Measurements from ENCODE around the gene ALG14.

ALG14 gene

DNA sequence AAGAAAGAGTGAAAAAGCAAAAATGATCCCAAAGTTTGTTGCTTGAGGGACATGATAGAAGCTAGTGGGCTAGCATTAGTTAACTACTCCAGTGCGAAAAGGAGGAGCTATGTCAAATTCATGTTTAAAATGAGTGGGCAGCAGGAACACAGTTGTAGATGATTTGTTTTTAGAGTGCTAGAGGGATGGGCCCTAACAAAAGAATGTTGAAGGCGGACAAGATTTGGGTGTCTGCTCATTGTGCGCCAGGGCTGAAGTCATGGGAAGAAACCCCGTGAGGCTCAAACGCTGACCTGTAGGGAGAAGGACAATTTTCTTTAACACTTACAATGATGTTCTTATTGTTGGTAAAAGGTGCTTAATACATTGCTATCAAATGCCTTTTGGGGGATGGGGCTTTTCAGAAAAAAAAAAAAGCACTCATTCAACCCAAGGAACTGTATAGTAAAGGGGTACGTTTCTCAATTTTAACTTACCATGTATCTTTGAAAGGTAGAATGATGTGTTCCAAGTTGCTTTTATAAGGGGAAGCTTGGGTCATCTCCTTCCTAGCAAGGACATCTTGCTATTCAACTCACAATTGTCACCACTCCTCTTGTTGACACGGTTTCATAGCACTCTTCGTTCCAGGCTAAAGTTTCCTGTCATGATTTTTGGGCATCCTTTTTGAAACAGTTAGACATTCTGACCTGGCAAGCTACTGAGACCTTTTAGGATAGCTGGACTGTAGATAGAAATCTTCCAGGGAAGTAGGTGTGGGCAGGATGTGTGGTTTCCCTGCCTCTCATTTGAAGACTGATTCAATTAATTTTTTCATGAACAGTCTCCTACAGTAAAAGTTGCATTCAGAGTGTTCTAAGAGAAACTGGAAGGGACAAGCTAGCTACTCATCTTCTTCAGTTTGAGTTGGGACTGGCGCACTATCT lies 92.8 kb downstream of the ALG14 start:
- no peak for DNase-seq

DNA sequence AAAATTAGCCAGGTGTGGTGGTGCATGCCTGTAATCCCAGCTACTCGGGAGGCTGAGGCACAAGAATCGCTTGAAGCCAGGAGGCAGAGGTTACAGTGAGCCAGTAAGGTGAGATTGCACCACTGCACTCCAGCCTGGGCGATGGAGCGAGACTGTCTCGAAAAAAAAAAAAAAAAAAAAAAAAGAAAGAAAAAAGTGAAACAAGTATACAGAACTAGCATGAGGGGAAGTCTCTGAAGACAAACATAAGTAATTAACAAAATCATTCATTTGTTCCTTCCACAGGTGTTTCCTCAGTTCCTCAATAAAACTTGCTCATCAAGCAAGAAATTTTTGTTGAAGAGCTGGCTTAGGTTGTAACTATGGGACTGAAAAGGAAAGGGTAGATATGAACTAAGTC lies 93.6 kb downstream of the ALG14 start:
- no peak for DNase-seq

DNA sequence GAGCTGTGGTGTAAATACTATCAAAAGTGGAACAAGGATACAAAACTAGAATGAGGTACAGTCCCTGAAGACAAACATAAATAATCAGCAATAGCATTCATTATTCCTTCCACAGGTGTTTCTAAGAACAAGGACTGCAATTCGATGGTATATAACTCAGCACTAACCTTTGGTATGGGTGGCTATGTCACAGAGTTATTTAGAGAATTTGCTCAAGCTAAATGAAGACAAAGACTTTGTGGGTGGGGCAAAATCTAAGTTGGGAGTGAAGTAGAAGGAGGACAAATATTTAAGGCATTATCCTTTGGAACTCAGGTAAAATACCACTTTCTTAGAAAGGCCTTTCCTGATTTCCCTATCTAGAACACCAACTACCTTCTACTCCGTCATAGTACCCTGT lies 94.3 kb downstream of the ALG14 start:
- DNase-seq, result no peak

DNA sequence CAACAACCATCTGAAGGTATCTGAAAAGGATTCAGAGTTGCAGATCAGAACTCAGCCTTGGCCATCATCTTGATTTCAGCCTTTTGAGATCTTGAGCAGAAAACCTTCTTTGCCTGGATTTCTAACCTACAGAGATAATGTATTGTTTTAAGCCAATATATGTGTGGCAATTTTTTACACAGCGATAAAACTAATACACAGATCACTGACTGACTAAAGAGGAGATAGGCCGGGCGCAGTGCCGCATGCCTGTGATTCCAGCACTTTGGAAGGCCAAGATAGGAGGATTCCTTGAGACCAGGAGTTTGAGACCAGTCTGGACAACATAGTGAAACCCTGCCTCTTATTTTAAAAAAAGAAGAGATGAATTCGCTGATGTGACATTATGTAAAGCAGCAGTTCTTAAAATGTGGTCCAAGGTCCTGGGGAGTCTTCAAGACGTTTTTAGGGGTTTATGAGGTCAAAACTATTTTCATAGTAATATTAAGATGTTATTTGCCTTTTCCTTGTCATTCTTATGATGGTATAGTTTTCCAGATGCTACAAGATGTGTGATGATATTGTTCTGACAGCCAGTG lies 95.7 kb downstream of the ALG14 start:
- no peak for DNase-seq

DNA sequence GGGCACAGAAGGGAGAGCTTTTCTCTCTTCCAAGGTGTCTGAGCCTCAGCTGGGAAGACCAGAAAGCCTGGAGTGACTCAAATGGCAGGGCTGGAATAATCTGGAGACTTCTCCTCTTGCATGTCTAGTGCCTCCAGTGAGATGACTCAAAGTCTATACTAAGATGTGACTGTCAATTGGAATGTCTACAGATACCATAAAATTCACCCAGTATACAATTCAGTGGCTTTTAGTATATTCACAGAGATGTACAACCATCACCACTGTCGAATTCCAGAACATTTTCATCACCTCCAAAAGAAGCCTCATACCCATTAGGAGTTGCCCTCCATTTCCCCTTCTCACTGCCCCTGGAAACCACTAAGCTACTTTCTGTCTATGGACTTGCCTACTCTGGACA lies 97.9 kb downstream of the ALG14 start:
- no peak for DNase-seq

DNA sequence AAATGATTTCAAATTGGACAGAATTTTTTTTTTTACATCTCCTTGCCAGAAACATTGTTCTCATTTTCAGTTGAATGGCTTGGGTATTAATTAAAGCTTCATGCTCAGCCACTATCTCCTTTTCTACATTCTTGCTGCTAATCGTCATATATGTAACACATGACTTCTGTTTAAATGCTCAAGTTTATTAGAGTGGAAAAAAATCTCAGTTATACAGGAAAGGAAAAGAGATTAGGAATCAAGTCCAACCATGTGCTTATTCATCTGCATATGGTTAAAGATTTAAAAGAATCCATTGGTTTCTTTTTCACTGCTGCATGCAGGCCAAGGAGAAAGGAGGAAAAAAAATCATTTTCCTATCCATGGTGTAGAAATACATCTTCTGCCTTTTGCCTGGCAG lies 98.5 kb downstream of the ALG14 start:
- DNase-seq, result no peak

DNA sequence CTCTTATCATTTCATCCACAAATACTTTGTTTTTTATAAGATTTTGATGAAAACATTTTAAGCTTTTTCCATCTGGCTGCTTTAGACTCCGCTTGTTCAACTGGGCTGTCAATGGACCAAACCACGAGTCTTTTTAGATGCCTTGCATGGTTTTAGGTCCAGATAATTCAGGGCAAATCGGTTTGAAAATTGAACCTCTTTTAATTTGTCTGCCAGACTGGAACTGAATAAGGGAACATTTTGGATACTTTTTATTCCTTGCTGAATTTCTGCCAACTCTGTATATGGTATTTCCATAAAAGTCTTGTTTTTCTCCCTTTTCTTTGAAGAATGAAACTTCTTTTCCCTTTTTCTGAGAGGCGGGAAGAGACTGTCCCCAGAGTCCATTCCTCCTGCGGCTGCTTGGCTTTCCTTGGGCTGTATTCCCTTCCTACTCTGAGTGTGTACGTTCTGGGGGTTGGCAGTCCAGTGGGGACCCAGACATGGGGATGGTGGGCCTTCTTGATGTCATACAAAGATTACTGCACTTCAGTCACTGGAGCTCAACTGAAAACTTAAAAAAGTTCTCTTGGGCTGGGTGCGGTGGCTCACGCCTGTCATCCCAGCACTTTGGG lies 99.3 kb downstream of the ALG14 start:
- no peak for DNase-seq

DNA sequence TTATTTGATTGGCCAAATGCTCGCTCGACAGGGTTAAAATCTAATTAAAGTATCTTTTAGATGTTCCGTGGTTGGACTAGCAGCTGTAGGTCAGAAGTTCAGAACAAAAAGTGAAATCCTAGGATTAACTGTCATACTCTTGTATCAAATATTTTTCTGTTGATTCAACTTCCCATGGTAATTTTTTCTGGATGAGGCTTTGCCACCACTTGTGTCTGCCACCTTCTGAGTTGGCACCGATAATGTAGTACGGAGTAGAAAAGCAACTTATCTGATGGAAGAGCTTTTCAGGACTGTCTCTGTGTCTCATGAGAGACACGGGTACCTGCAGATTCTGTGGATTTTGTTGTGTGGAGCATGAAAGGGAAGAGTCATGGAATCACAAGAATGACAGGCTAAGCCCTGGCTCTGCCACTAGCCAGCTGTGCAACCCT lies 101.2 kb downstream of the ALG14 start:
- no peak for DNase-seq

DNA sequence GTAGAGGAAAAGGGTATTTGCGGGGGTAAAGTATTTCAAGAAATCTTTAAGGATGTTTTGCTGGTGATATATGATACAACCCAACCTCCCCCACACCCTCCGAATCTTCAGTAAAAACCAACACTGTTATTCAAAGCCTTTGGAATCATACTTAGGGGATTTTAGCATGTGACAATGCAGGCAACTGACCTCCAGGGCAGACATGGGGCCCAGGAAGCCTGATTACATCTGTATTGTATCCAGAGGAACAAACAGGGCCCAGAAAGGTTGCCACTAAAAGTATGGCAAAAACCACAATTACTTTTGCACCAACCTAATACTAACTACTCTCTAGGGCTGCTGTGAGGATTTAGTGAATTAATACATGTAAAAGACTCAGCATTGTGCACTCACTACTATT lies 102.0 kb downstream of the ALG14 start:
- DNase-seq, result no peak

DNA sequence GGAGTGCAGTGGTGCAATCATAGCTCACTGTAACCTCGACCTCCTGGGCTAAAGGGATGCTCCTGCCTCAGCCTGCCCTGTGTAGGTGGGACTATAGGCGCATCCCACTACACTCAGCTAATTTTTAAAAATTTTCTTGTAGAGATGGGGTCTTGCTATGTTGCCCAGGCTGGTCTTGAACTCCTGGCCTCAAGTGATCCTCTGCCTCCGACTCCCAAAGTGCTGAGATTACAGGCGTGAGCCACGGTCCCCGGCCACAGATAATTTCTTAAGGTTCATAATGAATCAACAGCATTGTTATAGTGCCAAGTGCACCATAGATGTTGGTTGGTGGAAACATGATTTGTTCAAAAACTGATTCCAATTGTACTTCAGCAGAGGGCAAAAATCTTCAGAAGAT lies 103.6 kb downstream of the ALG14 start:
- no peak for DNase-seq

DNA sequence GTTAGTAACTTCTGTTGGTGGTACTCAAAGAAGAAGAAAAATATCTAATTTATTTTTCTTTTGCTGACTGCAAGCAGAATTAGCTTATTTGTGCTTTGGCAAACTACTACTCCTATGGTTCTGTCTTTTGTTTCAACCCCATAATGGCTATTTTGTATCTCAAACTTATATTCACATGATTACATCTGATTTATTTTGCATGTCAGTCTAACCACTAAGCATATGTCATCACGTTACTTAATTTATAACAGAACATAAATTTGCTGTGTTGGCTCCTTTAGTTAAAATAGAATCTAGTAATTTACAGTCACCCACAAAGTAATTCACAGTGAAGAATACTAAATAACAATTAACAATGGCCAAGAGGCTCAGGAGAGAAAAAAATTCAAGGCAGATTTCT lies 106.7 kb downstream of the ALG14 start:
- DNase-seq, result no peak

DNA sequence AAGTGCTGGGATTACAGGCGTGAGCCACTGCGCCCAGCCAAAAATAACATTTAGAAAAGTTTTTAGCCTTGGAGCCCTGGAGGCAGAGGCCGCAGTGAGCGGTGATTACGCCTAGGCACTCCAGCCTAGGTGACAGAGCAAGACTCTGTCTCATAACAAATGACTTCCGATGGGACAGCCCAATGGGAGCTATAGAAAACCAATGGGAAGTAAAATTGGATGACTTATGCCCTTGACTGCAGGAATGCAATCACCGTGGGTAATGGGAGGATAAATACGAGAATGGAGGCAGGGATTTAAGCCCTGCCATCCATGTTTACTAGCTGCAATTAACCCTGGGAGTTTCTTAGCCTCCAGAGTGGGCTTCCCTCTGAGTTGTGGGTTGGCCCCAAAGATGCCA lies 108.9 kb downstream of the ALG14 start:
- DNase-seq, result no peak

DNA sequence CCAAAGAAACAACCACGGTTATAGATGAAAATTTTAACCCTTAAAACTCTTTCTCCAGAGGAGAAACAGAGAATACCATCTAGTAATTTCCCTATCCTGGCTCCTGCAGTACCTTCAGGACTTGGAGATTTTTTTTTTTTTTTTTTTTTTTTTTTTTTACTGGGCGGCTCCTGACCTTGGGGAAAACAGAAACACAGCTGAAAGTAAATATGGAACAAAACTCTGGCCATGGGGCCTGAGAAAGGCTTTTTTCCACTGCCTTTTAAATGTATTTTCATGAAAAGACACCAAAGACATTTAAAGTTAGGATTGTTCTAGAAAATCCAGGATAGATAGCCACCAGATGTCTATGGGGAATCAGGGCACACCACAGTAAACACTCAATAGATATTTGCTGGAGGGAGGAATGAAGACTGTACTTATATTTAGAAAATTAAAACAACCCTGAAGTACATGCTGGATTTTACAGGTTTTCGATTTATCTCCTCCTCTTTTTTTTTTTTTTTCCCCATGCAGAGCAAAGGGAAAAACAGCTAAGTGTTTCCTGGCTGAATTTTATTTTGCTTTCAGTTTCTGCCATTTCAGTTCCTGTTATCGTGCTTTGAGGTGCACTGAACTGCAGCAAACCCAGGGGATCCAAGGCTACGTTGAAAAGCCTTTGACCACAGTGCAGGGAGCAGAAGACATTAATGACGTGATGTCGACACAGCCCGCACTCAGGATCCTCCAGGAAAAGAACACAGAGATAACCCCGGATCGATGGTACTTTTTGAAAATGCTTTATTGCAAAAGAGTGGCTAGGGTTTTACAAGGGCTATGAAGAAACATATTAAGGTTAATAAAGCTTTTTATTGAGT lies 110.1 kb downstream of the ALG14 start:
- no peak for DNase-seq

DNA sequence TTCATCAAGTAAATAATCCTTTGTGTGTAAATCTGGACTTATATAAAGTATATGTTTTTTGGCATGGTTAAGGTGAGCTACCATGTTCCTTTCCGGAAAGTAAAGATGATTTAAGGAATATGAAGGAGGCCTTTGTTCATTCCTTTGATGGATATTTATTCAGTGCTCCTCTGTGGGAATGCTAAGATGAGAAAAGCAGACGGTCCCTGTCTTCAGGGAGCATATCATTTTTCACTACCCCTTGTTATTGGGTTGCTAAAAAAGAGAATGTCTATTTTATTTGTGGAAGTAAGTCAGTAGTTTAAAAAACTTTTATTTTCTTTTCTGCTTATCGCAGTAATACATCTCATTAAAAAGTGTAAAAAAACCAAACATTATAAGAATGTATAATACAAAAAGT lies 110.8 kb downstream of the ALG14 start:
- DNase-seq, result no peak

DNA sequence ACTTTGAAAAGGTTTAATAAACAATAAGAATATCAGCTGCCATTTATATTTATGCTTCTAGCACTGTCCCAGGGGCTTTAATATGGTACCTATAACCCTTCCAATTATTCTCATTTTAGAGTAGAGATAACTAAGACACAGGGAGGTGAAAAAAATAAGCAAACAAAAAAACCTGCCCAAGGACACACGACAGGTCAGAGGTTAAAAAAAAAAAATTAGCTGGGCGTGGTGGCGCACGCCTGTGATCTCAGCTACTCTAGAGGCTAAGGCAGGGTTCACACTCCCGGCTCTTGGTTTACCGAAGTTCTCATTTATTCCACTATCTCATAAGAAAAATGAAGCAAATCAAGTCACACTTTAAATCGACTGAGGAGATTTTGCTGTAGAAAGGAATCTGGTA lies 111.2 kb downstream of the ALG14 start:
- no peak for DNase-seq

DNA sequence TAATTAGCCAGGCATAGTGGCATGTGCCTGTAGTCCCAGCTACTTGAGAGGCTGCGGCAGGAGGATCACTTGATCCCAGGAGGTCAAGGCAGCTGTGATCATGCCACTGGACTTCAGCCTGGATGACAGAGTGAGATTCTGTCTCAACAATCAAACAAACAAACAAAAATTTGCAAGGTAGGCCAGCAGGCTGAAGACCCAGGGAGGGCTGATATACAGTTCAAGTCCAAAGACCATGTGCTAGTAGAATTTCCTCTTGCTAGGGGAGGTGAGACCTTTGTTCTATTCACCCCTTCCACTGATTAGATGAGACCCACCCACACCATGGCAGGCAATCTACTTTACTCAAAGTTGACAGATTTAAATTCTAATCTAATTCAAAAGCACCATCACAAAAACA lies 114.7 kb downstream of the ALG14 start:
- DNase-seq, result no peak

DNA sequence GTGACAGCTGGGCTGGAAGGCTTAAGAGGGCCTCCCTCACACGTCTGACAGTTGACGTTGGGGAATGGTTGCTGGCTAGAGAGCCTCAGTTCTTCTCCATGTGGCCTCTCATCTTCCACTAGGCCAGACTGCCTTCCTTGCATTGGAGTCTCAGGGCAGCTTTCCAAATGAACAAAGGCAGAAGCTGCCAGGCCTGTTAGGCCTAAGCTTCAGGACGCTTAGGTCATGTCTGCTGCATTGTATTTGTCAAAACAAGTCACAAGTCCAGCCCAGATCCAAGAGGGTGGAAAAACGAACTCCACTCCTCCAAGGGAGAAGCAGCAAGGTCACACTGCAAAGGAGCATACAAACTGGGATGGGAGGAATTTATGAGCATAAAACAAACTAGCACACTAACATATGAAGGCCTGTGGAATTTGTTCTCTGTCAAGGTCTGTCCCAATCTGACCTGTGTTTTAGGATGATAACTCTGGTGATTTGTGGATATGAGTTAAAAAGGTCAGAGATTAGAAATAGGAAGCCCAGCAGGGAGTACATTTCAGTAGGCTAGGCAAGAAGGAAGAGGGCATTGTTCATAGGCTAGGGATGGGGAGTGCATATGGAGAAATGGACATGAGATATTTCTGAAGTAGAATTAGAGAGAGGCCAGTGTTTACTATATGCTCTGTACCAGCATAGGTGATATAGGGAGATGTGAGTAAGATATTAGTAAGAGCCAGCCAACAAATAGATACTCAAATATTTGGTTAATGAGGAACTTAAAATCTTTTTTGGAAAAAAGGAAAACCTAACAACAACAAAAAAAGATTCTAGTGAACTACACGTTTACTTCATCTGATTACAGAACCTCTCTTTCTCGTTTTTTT lies 116.8 kb downstream of the ALG14 start:
- DNase-seq, result no peak

DNA sequence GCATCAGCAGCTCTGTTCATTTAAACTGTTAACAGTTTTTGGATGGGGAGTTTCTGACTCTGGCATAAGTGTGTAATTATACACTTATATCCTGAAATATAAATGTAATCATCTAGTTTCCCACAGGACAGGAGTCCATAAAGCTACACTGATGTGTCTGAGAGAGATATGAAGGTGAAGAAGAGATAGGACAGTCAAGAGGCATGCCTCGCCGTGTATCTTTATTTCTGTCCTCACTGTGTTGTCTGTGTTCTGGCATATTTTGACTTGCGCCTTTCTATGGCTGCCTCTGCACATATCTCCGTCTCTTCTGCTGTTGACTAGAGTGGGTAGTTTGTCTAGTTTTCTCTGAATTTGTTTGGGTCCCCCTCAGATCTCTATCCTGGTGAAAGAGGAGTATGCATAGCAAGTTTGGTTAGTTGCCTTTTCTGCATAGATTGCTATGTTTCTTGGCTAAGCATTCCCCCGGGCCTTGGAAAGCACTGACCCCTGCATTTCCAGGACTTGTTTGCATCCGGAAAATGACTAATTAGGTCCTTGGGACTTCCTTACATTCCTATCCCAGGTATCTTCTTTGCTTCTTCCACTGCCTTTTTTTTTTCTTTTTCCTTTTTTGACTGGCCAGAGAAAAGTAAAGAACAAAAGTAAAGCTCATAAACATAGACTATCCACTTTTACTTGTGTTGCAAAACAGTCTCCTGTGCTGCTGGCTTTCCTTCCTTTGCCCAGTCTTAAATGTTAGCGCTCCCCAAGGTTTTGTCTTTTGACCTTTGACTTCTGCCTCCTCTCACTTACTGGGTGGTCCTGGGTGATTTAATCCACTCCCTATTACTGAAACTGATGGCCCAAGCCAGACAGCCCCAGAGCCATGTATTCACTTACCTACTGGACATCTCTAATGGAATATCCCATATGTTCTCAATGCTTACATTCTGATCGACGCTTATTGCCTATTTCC lies 118.2 kb downstream of the ALG14 start:
- DNase-seq, result no peak

DNA sequence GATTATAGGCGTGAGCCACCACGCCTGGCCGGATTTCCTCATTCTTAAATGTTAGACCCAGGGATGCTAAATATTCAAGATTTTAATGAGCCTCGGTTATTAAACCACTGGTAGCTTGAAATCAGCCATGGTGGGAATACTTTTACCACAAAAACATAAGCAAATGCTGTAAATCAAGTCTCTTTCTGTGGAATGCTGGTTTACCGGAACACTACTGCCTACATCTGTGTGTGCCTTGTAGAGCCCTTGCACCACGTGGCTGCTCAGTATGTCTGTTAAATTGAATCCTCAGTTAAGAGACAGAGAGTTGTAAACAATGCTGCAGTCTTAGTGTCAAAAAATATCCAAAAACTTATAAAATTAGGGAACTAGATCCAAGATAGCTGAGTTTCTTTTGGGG lies 119.0 kb downstream of the ALG14 start:
- no peak for DNase-seq

DNA sequence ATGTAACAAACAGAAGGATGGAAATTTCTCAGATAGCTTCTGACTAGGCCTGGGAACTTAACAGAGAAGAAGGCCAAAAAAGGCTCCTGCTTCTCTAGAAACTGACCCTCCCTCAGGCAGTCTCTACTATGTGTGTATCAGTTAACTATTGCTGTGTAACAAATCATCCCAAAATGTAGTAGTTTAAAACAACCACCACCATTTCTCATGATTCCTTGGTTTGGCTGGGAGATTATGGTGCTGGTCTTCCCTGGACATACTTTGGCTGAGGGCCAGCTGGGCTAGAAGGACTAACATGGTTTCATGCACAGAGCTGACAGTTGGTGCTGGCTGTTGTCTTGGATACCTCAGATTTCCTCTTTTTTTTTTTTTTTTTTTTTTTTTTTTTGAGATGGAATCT lies 119.6 kb downstream of the ALG14 start:
- no peak for DNase-seq

DNA sequence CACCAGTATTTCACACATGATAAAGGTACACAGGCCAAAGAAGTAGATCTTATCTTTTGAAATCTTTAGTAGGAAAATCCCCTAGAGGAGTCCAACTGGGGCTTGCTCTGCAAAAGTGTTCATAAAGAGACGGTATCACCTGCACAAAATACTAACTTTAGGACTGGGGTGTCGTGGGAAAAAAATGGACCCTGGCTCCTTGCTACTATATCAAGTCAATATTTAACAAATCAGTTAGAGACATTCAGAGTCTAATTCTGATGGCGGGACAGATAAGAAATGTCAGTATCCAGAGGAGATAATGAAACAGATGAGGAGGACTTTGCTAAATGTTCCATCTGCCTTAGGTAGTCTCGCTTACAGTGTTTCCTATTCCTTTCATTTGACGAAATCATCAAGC lies 120.2 kb downstream of the ALG14 start:
- no peak for DNase-seq
